Transverse colon (tissue), 4 donors: ENCODE results near the gene TNFSF13. TPM values are rescaled to one million over a fixed set of nuclear protein-coding genes. Genes with fewer than 3 reads are reported as not detected.

Source experiments
- DNase-seq: peaks from one replicate; pipeline ENCODE4 v3.0.0-alpha.2; 2019
- H3K27ac ChIP-seq, 4 donors: fragments of 200-600 bp; sonication (generic); 2 replicates each; pipeline ENCODE4 v1.5.1; 2016 to 2018; ENCODE audit warnings: inconsistent platforms in 4 of 4
- H3K27me3 ChIP-seq: fragments of 200-600 bp; sonication (generic); 2 replicates; pipeline ENCODE4 v1.5.1; 2017; ENCODE audit warnings: inconsistent platforms
- H3K36me3 ChIP-seq, 4 donors: fragments of 200-600 bp; sonication (generic); 2 replicates each; pipeline ENCODE4 v1.5.1; 2017 to 2019; ENCODE audit warnings: inconsistent platforms in 4 of 4
- H3K4me1 ChIP-seq, 4 donors: fragments of 200-600 bp; sonication (generic); 2 replicates each; pipeline ENCODE4 v1.5.1; 2017 to 2020; ENCODE audit warnings: inconsistent platforms in 4 of 4
- H3K4me3 ChIP-seq, 4 donors: fragments of 200-600 bp; sonication (generic); 1 replicate in 1 of 4; 2 replicates in 3 of 4; pipeline versions ENCODE4 v1.5.1 to v1.6.1; 2017 to 2019; ENCODE audit warnings: inconsistent platforms in 4 of 4
- H3K9me3 ChIP-seq, 2 donors: fragments of 200-600 bp; sonication (generic); 2 replicates each; pipeline ENCODE4 v1.5.1; 2017 to 2019; ENCODE audit warnings: inconsistent platforms in 2 of 2
- EP300 ChIP-seq: sonication (generic); formaldehyde crosslinking; IDR thresholded peaks from one replicate; pipeline ENCODE4 v1.6.1; 2017; ENCODE audit warnings: antibody characterized with exemption, low read depth
- POLR2A ChIP-seq: fragments of 450-650 bp; IDR thresholded peaks from one replicate; pipeline ENCODE4 v1.6.1; 2016; ENCODE audit warnings: antibody characterized with exemption, mild to moderate bottlenecking, moderate library complexity
- POLR2AphosphoS5 ChIP-seq, 3 donors: sonication (generic); formaldehyde crosslinking; IDR thresholded peaks; one replicate each; pipeline ENCODE4 v1.6.1; 2016; ENCODE audit warnings: antibody characterized with exemption in 3 of 3
- WGBS, 2 donors: methylation state at CpG; one replicate each; pipeline ENCODE4 v1.1.5; 2018; ENCODE audit warnings: low coverage in 1 of 2; 5-methylcytosine and 5-hydroxymethylcytosine counted together
- in situ Hi-C, 4 donors: fragments of 200-750 bp; cut with MboI; loops; one replicate each; pipeline versions ENCODE4 v1.15.0 to v1.15.1; 2017; ENCODE audit warnings: low sequenced_read_pairs in 3 of 4, low pct_ligation_motif_present in 1 of 4, low pct_unique_long_range_greater_than_20kb in 1 of 4
- intact Hi-C: fragments of 100-400 bp; cut with DNase I; formaldehyde crosslinking; loops from one replicate; pipeline ENCODE4 v1.15.1; 2023; ENCODE audit warnings: low total_unique reads
- total RNA-seq, 4 donors: library from RNA; depleted of rRNA; stranded (reverse); fragments of >200 nt; gene quantifications; one replicate each; pipeline ENCODE4 v1.1.0, GENCODE V29; 2016
- TF ChIP-seq, protein P1 (sequence below), 5 experiments: fragments of 200-600 bp in 3 of 5; fragments of 450-650 bp in 2 of 5; sonication (generic) in 3 of 5; IDR thresholded peaks; 1 replicate in 2 of 5; 2 replicates in 3 of 5; pipeline ENCODE4 v1.5.1; 2016 to 2017; ENCODE audit warnings: antibody characterized with exemption in 5 of 5, inconsistent platforms in 3 of 5, mild to moderate bottlenecking in 2 of 5, moderate library complexity in 1 of 5

Gene TNFSF13
- total RNA-seq, 4 donors from 2014 or later, result 19.7 to 94.3 (median 59.8) TPM

DNA sequence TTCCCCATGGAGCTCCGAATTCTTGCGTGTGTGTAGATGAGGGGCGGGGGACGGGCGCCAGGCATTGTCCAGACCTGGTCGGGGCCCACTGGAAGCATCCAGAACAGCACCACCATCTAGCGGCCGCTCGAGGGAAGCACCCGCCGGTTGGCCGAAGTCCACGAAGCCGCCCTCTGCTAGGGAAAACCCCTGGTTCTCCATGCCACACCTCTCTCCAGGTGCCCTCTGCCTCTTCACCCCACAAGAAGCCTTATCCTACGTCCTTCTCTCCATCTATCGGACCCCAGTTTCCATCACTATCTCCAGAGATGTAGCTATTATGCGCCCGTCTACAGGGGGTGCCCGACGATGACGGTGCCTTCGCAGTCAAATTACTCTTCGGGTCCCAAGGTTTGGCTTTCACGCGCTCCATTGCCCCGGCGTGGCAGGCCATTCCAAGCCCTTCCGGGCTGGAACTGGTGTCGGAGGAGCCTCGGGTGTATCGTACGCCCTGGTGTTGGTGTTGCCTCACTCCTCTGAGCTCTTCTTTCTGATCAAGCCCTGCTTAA is 2.6 kb downstream of the TNFSF13 start:
- H3K27me3 ChIP-seq, result no peaks in the 10 kb centered on the region
- in situ Hi-C loops (no loop called here), intact Hi-C loops (no loop called here)
- TF ChIP-seq, protein P1, sequence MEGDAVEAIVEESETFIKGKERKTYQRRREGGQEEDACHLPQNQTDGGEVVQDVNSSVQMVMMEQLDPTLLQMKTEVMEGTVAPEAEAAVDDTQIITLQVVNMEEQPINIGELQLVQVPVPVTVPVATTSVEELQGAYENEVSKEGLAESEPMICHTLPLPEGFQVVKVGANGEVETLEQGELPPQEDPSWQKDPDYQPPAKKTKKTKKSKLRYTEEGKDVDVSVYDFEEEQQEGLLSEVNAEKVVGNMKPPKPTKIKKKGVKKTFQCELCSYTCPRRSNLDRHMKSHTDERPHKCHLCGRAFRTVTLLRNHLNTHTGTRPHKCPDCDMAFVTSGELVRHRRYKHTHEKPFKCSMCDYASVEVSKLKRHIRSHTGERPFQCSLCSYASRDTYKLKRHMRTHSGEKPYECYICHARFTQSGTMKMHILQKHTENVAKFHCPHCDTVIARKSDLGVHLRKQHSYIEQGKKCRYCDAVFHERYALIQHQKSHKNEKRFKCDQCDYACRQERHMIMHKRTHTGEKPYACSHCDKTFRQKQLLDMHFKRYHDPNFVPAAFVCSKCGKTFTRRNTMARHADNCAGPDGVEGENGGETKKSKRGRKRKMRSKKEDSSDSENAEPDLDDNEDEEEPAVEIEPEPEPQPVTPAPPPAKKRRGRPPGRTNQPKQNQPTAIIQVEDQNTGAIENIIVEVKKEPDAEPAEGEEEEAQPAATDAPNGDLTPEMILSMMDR (IDR thresholded peaks at IDR 0.05), result peak; percentile 64 to 96 (median 85)
- TF ChIP-seq POLR2A, result no peak
- peak in 2 of 3 donors; percentile 13 to 38 for TF ChIP-seq POLR2AphosphoS5 (IDR thresholded peaks at IDR 0.05)
- peaks cover 0 to 24% (median 7%) of the 10 kb centered on the region in 4 donors for H3K36me3 ChIP-seq
- H3K4me3 ChIP-seq, result peak overlapping the region; percentile 18 to 98 (median 83)
- H3K4me1 ChIP-seq, result peaks cover 46 to 67% (median 63%) of the 10 kb centered on the region in 4 donors
- no peaks in the 10 kb centered on the region for H3K9me3 ChIP-seq
- peak overlapping the region; percentile 93 to 98 (median 98) for H3K27ac ChIP-seq
- WGBS, 2 donors, result 0% methylated on average over 6 to 32 of the region's 32 CpGs
- DNase-seq, result peak; percentile 97

DNA sequence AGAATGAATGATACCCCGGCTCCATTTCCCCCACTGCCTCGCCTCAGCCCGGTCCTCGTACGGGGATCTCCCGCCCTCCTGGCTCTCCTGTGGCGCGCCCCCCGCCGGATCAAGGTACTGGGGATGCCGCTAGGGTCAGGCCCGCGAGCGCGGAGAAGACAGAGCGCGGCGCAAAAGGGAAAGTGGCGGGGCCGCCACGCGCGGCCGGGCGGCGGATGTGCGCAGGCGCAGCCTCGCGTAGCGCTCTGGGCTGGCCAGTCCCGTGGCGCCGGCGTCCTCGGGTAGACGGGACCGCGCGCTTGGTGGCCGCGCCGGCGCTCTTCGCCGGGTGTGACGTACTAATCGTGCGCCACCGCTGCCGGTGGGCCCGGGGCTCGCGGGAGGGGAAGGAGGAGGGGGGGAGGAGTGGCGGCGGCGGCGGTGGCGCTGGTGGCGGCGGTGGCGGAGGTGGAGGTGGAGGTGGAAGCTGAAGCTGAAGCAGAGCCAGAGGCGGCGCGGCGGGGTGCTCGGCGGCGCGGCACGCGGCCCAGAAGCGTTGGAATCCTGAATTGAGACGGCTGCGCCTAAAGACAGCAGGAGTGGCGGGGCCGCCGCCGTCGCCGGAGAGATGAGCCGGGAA is 3.1 kb downstream of the TNFSF13 start, which contains the start of gene SENP3:
Gene SENP3 (plus strand): TSS at position 331 of the 619 bp plus-strand sequence. CDS start 1,158 bp downstream, outside the sequence.
- 0% methylated on average over 66 of the region's 82 CpGs; no CpG with 5 or more reads in 1 of the 2 donors for WGBS, 2 donors
- Histone ChIP-seq H3K4me3 (peak within 1 kb of the TSS; percentile 72 to 98 (median 83)), H3K4me1 (peaks cover 46 to 64% (median 60%) of the 10 kb centered on the region in 4 donors), H3K27ac (peak within 1 kb of the TSS; percentile 93 to 98 (median 98)), H3K36me3 (peaks cover 0 to 26% (median 9%) of the 10 kb centered on the region in 4 donors), H3K9me3 (no peaks in the 10 kb centered on the region), H3K27me3 (no peaks in the 10 kb centered on the region)
- intact Hi-C loops (no loop called here), in situ Hi-C loops (no loop called here)
- TF ChIP-seq, protein P1 (IDR thresholded peaks at IDR 0.05), result no peak
- TF ChIP-seq POLR2A (peak; percentile 62), POLR2AphosphoS5 (IDR thresholded peaks at IDR 0.05) (peak; percentile 62 to 77 (median 66)), EP300 (no peak)
- DNase-seq, result peak; percentile 93

DNA sequence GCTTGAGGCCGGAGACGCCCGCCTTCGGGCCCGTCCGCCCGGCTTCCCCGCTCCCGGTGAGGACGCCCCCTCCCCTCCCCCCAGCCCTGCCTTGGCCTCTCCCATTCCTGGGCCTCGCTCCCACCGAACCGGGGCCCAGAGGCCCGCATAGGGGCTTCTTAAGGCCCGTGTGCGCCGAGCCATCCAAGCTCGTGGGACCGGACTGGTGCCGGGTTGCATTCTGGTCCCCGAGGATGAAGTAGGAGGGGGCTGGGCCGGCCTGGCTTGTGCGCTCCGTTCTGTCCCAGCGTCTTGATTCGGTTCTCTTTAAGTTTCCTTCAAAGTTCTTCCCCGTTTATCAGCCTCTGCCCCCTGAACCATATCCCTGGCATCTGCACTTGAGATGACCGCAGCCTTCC is 3.7 kb downstream of the TNFSF13 start:
- TF ChIP-seq, protein P1 (IDR thresholded peaks at IDR 0.05), result no peak
- TF ChIP-seq POLR2A (no peak), POLR2AphosphoS5 (IDR thresholded peaks at IDR 0.05) (no peak), EP300 (no peak)
- intact Hi-C loops, result no loop called here
- Histone ChIP-seq H3K36me3 (peaks cover 0 to 26% (median 11%) of the 10 kb centered on the region in 4 donors), H3K4me3 (peak overlapping the region; percentile 72 to 98 (median 83)), H3K27me3 (no peaks in the 10 kb centered on the region), H3K9me3 (no peaks in the 10 kb centered on the region), H3K4me1 (peaks cover 45 to 60% (median 56%) of the 10 kb centered on the region in 4 donors), H3K27ac (peak overlapping the region; percentile 93 to 98 (median 98))
- no peak for DNase-seq
- in situ Hi-C loops, result no loop called here
- 0% methylated on average over 28 of the region's 28 CpGs; no CpG with 5 or more reads in 1 of the 2 donors for WGBS, 2 donors

DNA sequence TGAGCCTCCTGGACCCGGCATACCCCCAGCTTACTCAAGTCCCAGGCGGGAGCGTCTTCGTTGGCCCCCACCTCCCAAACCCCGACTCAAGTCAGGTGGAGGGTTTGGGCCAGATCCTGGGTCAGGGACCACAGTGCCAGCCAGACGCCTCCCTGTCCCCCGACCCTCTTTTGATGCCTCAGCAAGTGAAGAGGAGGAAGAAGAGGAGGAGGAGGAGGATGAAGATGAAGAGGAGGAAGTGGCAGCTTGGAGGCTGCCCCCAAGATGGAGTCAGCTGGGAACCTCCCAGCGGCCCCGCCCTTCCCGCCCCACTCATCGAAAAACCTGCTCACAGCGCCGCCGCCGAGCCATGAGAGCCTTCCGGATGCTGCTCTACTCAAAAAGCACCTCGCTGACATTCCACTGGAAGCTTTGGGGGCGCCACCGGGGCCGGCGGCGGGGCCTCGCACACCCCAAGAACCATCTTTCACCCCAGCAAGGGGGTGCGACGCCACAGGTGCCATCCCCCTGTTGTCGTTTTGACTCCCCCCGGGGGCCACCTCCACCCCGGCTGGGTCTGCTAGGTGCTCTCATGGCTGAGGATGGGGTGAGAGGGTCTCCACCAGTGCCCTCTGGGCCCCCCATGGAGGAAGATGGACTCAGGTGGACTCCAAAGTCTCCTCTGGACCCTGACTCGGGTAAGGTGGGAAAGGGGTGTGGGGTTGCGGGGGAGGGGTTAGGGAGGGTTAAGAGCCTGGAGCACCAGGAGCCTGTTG is 4.7 kb downstream of the TNFSF13 start:
- Histone ChIP-seq H3K36me3 (peaks cover 0 to 26% (median 13%) of the 10 kb centered on the region in 4 donors), H3K27ac (peak overlapping the region in 1 of 4 donors; percentile 98), H3K9me3 (no peaks in the 10 kb centered on the region), H3K27me3 (no peaks in the 10 kb centered on the region), H3K4me3 (peak overlapping the region in 1 of 4 donors; percentile 98), H3K4me1 (peaks cover 36 to 49% (median 47%) of the 10 kb centered on the region in 4 donors)
- TF ChIP-seq, protein P1 (IDR thresholded peaks at IDR 0.05), result no peak
- TF ChIP-seq EP300 (no peak), POLR2AphosphoS5 (IDR thresholded peaks at IDR 0.05) (no peak), POLR2A (no peak)
- WGBS, 2 donors, result 90% methylated on average over 30 of the region's 30 CpGs; no CpG with 5 or more reads in 1 of the 2 donors
- intact Hi-C loops, result no loop called here
- in situ Hi-C loops, result no loop called here
- no peak for DNase-seq
